IMR-90 (cell line): ENCODE results near the gene USP35.

Experiments used
- BHLHE40 ChIP-seq: fragments of 150-350 bp; IDR thresholded peaks from 2 replicates; pipeline ENCODE4 v1.6.1; 2016; ENCODE audit warnings: mild to moderate bottlenecking, low read depth, low read length
- FOS ChIP-seq: fragments of 150-350 bp; IDR thresholded peaks from 2 replicates; pipeline ENCODE4 v1.6.1; 2016; ENCODE audit warnings: low read depth, low read length
- POLR2A ChIP-seq: IDR thresholded peaks from 2 replicates; pipeline ENCODE4 v1.6.1; 2012; ENCODE audit warnings: mild to moderate bottlenecking, low read depth, low read length
- RAD21 ChIP-seq: IDR thresholded peaks from 2 replicates; pipeline ENCODE4 v1.6.1; 2012; ENCODE audit warnings: low read length, improper control_type of control experiment
- RFX5 ChIP-seq: IDR thresholded peaks from 2 replicates; pipeline ENCODE4 v1.8.0; 2012; ENCODE audit warnings: low read depth, mild to moderate bottlenecking, low read length, moderate library complexity
- TF ChIP-seq, protein P1 (sequence below): conservative IDR thresholded peaks from 2 replicates; pipeline ENCODE4 v1.5.1; 2012; ENCODE audit warnings: mild to moderate bottlenecking, low read depth, low read length, improper control_type of control experiment
- TF ChIP-seq, protein P2 (sequence below): fragments of 150-350 bp; IDR thresholded peaks from 2 replicates; pipeline ENCODE4 v1.6.1; 2017; ENCODE audit warnings: mild to moderate bottlenecking, antibody characterized with exemption, low read length, low read depth

DNA sequence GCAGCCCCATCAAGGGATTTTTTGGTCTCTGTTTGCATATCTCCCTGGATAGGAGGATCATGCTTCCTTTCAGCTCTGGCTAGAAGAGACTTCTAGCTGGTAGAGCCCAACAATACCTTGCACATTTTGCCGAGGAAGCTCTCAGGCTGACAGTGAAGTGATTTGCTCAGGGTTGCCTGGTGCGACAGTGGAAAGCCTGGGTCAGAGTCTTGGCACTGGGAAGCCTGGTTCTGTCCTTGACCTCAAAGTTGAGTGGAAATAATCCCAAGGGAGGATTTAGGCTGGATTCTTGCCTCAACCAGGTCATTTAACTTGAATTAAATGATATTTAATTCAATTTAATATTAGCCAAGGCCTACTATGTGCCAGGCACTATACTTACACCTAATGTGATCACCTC lies 24.9 kb upstream of the USP35 start:
- TF ChIP-seq, protein P1, sequence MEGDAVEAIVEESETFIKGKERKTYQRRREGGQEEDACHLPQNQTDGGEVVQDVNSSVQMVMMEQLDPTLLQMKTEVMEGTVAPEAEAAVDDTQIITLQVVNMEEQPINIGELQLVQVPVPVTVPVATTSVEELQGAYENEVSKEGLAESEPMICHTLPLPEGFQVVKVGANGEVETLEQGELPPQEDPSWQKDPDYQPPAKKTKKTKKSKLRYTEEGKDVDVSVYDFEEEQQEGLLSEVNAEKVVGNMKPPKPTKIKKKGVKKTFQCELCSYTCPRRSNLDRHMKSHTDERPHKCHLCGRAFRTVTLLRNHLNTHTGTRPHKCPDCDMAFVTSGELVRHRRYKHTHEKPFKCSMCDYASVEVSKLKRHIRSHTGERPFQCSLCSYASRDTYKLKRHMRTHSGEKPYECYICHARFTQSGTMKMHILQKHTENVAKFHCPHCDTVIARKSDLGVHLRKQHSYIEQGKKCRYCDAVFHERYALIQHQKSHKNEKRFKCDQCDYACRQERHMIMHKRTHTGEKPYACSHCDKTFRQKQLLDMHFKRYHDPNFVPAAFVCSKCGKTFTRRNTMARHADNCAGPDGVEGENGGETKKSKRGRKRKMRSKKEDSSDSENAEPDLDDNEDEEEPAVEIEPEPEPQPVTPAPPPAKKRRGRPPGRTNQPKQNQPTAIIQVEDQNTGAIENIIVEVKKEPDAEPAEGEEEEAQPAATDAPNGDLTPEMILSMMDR = no peak
- no peak for TF ChIP-seq POLR2A
- TF ChIP-seq, protein P2, sequence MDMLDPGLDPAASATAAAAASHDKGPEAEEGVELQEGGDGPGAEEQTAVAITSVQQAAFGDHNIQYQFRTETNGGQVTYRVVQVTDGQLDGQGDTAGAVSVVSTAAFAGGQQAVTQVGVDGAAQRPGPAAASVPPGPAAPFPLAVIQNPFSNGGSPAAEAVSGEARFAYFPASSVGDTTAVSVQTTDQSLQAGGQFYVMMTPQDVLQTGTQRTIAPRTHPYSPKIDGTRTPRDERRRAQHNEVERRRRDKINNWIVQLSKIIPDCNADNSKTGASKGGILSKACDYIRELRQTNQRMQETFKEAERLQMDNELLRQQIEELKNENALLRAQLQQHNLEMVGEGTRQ = no peak
- no peak for TF ChIP-seq RFX5
- no peak for TF ChIP-seq BHLHE40
- no peak for TF ChIP-seq RAD21
- no peak for TF ChIP-seq FOS
